A673 (cell line): ENCODE results near the gene CHRM4. TPM values are rescaled to one million over a fixed set of nuclear protein-coding genes. Genes with fewer than 3 reads are reported as not detected.

Experiments
- BruUV-seq: library from RNA; stranded (reverse); fragments of 400-500 nt; replicated peaks from 2 replicates; lab custom pipeline; 2021; lab: Mats Ljungman, UMichigan
- CTCF ChIA-PET: fragments of 300-600 bp; sonication (Branson Sonifier 250); formaldehyde crosslinking; loops from one replicate; lab custom pipeline; 2022; ENCODE audit warnings: antibody characterized with exemption; lab: Charles Lee
- POLR2A ChIA-PET: fragments of 300-600 bp; sonication (Branson Sonifier 250); formaldehyde crosslinking; loops from one replicate; lab custom pipeline; 2022; ENCODE audit warnings: antibody characterized with exemption; ENCODE audit not compliant: low non-redundant PET; lab: Charles Lee
- DNase-seq: peaks from one replicate; pipeline ENCODE4 v3.0.0-alpha.2; 2015; ENCODE audit warnings: low spot score
- H3K27ac ChIP-seq: fragments of 200-600 bp; sonication (generic); 2 replicates; pipeline ENCODE4 v1.5.1; 2016; ENCODE audit warnings: mixed run types, low read depth, mild to moderate bottlenecking, mixed read lengths, antibody characterized with exemption, low read length; ENCODE audit not compliant: poor library complexity, severe bottlenecking
- H3K27me3 ChIP-seq: fragments of 200-600 bp; sonication (generic); replicated peaks from 2 replicates; pipeline ENCODE4 v1.6.1; 2017; ENCODE audit warnings: mixed run types, low read depth, mild to moderate bottlenecking, mixed read lengths, antibody characterized with exemption, low read length; ENCODE audit not compliant: insufficient read depth, poor library complexity
- H3K36me3 ChIP-seq: fragments of 200-600 bp; sonication (generic); 2 replicates; pipeline ENCODE4 v1.6.1; 2016; ENCODE audit warnings: mixed run types, mild to moderate bottlenecking, mixed read lengths, antibody characterized with exemption, low read length; ENCODE audit not compliant: insufficient read depth, poor library complexity, severe bottlenecking
- H3K4me1 ChIP-seq: fragments of 200-600 bp; sonication (generic); 2 replicates; pipeline ENCODE4 v1.6.1; 2017; ENCODE audit warnings: mixed run types, mild to moderate bottlenecking, mixed read lengths, antibody characterized with exemption, low read length; ENCODE audit not compliant: insufficient read depth, poor library complexity, severe bottlenecking
- H3K4me3 ChIP-seq: fragments of 200-600 bp; sonication (generic); 2 replicates; pipeline ENCODE4 v1.5.1; 2016; ENCODE audit warnings: low read depth, mixed run types, mild to moderate bottlenecking, mixed read lengths, low read length; ENCODE audit not compliant: poor library complexity, severe bottlenecking
- H3K9me3 ChIP-seq: fragments of 200-600 bp; sonication (generic); 2 replicates; pipeline ENCODE4 v1.6.1; 2016; ENCODE audit warnings: mixed run types, low read depth, mild to moderate bottlenecking, mixed read lengths, antibody characterized with exemption, low read length; ENCODE audit not compliant: poor library complexity, severe bottlenecking
- EZH2 ChIP-seq: fragments of 200-600 bp; sonication (generic); IDR thresholded peaks from 2 replicates; pipeline ENCODE4 v1.6.1; 2017; ENCODE audit warnings: borderline replicate concordance, low read depth, mild to moderate bottlenecking, mixed read lengths, antibody characterized with exemption, low read length; ENCODE audit not compliant: poor library complexity, severe bottlenecking
- intact Hi-C: fragments of 100-400 bp; cut with micrococcal nuclease; formaldehyde crosslinking; loops from one replicate; pipeline ENCODE4 v1.10.0; 2022; ENCODE audit not compliant: unreplicated experiment
- total RNA-seq: library from RNA; stranded (reverse); gene quantifications from 2 replicates; pipeline ENCODE4 v1.2.3, GENCODE V29; 2021
- TF ChIP-seq, protein P1 (sequence below): fragments of 300-800, 200-600 bp; sonication (generic); conservative IDR thresholded peaks from 2 replicates; pipeline ENCODE4 v1.5.1; 2017; ENCODE audit warnings: low read depth, mild to moderate bottlenecking, antibody characterized with exemption, low read length, moderate library complexity, mixed read lengths

CHRM4 gene
- total RNA-seq, 1 experiment from 2014 or later = not detected

DNA sequence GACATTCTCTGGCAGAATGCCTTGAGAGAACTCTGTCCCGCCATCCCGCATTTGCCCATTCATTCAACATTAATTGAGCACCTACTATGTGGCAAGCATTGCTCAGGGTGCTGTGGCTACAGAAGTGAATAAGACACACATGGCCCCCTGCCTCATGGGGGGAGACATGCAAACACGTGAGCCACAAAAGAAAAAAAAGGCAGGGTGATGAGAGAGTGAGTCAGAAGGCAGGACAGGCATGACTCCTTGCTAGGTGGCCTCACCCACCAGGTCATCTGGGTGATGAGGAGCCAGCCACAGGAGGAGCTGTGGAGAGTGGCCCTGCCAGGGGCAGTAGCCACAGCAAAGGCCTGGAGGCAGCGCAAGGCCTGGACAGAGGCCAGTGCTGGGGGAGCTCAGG is 4.9 kb downstream of the CHRM4 start:
- no peak for DNase-seq
- intact Hi-C loops = loop anchor here (10.0 kb wide), 3 partner anchors 338 to 968 kb away; partner anchors contain the start of gene MYBPC3
- H3K9me3 ChIP-seq = no peaks in the 10 kb centered on the region
- H3K27me3 ChIP-seq = peaks cover 41% of the 10 kb centered on the region
- peaks cover 39% of the 10 kb centered on the region for H3K4me1 ChIP-seq
- BruUV-seq = no TSS peak
- no peak overlapping the region for H3K27ac ChIP-seq
- CTCF ChIA-PET = interaction anchor here (0.5 kb wide), 1 partner anchor 20 kb away, joined by 4 read pairs; no protein-coding TSS in a partner anchor
- TF ChIP-seq, protein P1, sequence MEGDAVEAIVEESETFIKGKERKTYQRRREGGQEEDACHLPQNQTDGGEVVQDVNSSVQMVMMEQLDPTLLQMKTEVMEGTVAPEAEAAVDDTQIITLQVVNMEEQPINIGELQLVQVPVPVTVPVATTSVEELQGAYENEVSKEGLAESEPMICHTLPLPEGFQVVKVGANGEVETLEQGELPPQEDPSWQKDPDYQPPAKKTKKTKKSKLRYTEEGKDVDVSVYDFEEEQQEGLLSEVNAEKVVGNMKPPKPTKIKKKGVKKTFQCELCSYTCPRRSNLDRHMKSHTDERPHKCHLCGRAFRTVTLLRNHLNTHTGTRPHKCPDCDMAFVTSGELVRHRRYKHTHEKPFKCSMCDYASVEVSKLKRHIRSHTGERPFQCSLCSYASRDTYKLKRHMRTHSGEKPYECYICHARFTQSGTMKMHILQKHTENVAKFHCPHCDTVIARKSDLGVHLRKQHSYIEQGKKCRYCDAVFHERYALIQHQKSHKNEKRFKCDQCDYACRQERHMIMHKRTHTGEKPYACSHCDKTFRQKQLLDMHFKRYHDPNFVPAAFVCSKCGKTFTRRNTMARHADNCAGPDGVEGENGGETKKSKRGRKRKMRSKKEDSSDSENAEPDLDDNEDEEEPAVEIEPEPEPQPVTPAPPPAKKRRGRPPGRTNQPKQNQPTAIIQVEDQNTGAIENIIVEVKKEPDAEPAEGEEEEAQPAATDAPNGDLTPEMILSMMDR = no peak
- TF ChIP-seq EZH2 = no peak
- peaks cover 3% of the 10 kb centered on the region for H3K36me3 ChIP-seq
- POLR2A ChIA-PET = no interaction called here
- H3K4me3 ChIP-seq = no peak overlapping the region

DNA sequence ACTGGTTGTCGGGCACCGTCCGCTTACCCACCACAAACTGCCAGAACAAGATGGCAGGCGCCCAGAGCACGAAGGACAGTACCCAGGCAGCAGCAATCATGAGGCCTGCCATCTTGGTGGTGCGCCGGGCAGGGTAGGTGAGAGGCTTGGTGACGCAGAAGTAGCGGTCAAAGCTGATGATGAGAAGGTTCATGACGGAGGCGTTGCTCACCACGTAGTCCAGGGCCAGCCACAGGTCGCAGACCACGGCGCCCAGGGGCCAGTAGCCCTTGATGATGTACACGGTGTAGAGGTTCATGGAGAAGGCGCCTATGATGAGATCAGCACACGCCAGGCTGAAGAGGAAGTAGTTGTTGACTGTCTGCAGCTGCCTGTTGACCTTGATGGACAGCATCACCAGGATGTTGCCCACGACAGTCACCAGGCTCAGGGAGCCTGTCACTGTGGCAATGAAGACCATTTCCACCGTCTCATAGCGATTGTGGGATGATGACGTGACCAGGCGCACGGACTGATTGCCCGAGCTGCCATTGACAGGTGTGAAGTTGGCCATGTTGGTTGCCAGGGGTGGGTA is 5.5 kb downstream of the CHRM4 start:
- Histone ChIP-seq H3K9me3 (no peaks in the 10 kb centered on the region), H3K27me3 (peaks cover 36% of the 10 kb centered on the region), H3K36me3 (peaks cover 3% of the 10 kb centered on the region), H3K27ac (no peak overlapping the region), H3K4me3 (no peak overlapping the region), H3K4me1 (peaks cover 41% of the 10 kb centered on the region)
- BruUV-seq = no TSS peak
- no peak for DNase-seq
- no peak for TF ChIP-seq EZH2
- TF ChIP-seq, protein P1 = no peak
- ChIA-PET POLR2A (no interaction called here), CTCF (no interaction called here)
- intact Hi-C loops = loop anchor here (10.0 kb wide), 3 partner anchors 339 to 969 kb away; partner anchors contain the start of gene MYBPC3

DNA sequence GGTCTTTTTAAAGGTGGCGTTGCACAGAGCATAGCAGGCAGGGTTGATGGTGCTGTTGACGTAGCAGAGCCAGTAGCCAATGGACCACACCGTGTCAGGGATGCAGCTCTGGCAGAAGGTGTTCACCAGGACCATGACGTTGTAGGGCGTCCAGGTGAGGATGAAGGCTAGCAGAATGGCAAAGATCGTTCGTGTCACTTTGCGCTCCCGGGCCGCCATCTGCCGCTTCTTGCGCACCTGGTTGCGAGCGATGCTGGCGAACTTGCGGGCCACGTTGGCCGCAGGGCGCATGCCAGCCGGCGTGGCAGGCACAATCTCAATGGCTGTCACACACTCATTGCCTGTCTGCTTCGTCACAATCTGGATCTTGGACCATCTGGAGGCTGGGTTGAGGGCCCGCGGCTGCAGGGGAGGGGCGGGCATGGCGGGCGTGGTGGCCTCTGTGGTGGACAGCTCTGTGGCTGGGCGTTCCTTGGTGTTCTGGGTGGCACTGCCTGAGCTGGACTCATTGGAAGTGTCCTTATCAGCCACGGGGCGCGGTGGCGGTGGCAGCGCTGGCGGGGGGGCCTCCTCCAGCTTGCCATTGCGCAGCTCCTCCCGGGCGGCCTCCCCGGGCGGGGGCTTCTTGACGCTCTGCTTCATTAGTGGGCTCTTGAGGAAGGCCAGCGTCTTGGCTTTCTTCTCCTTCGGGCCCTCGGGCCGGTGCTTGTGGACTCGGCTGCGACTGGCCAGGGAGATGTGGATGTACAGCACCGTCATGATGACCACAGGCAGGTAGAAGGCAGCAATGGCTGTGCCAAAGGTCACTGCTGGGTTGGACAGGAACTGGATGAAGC is 6.2 kb downstream of the CHRM4 start:
- intact Hi-C loops = loop anchor here (10.0 kb wide), 3 partner anchors 339 to 969 kb away; partner anchors contain the start of gene MYBPC3
- no peaks in the 10 kb centered on the region for H3K9me3 ChIP-seq
- H3K27ac ChIP-seq = no peak overlapping the region
- POLR2A ChIA-PET = no interaction called here
- H3K27me3 ChIP-seq = peaks cover 29% of the 10 kb centered on the region
- CTCF ChIA-PET = no interaction called here
- peaks cover 3% of the 10 kb centered on the region for H3K36me3 ChIP-seq
- no peak overlapping the region for H3K4me3 ChIP-seq
- H3K4me1 ChIP-seq = peaks cover 42% of the 10 kb centered on the region
- DNase-seq = no peak
- BruUV-seq = no TSS peak
- no peak for TF ChIP-seq EZH2
- TF ChIP-seq, protein P1 = no peak
